Stimulated activated CD8-positive, alpha-beta memory T cell treated with anti-CD3 and anti-CD28 coated beads, Interleukin-7, amount 100 ng/mL, for 24 hours (primary cell): ENCODE results near the gene STOML1.
"Not testable (repeated sequence)": the region's sequence is repeated elsewhere in the genome, so short reads cannot be mapped to it uniquely, and the experiment has no call there.

Experiments used
- DNase-seq: peaks from one replicate; pipeline ENCODE4 v3.0.0-alpha.2; 2020; ENCODE audit warnings: low read depth

The STOML1 gene

GRCh38 chr15:73960472-73961070 lies 31.5 kb downstream of the STOML1 start:
- not testable (repeated sequence) for DNase-seq

GRCh38 chr15:73959801-73960200 lies 32.3 kb downstream of the STOML1 start:
- DNase-seq: no peak

- DNase-seq: no peak
Observed at GRCh38 chr15:73959012-73959581, 33.0 kb downstream of the STOML1 start.

- no peak for DNase-seq
Observed at GRCh38 chr15:73957785-73958184, 34.3 kb downstream of the STOML1 start.

GRCh38 chr15:73957276-73957675 lies 34.8 kb downstream of the STOML1 start:
- DNase-seq: no peak

- DNase-seq: no peak
Observed at GRCh38 chr15:73956743-73957135, 35.4 kb downstream of the STOML1 start.

GRCh38 chr15:73955861-73956742 lies 36.0 kb downstream of the STOML1 start:
- DNase-seq: no peak

- DNase-seq: no peak
Observed at GRCh38 chr15:73955326-73955725, 36.8 kb downstream of the STOML1 start.

- DNase-seq: no peak
Observed at GRCh38 chr15:73954188-73955145, 37.6 kb downstream of the STOML1 start.

- no peak for DNase-seq
Observed at GRCh38 chr15:73952913-73953750, 39.0 kb downstream of the STOML1 start.

- no peak for DNase-seq
Observed at GRCh38 chr15:73952171-73952912, 39.8 kb downstream of the STOML1 start.

- DNase-seq: no peak
Observed at GRCh38 chr15:73951601-73952000, 40.5 kb downstream of the STOML1 start.

GRCh38 chr15:73950831-73951561 lies 41.1 kb downstream of the STOML1 start:
- peak; percentile 39 for DNase-seq

GRCh38 chr15:73950479-73950830 lies 41.6 kb downstream of the STOML1 start:
- no peak for DNase-seq

- no peak for DNase-seq
Observed at GRCh38 chr15:73949496-73949895, 42.6 kb downstream of the STOML1 start.

GRCh38 chr15:73948982-73949381 lies 43.1 kb downstream of the STOML1 start:
- DNase-seq: no peak

GRCh38 chr15:73948396-73948795 lies 43.7 kb downstream of the STOML1 start:
- no peak for DNase-seq

GRCh38 chr15:73947651-73948050 lies 44.4 kb downstream of the STOML1 start:
- no peak for DNase-seq

- DNase-seq: no peak
Observed at GRCh38 chr15:73946795-73947370, 45.2 kb downstream of the STOML1 start.
